CD14-positive monocyte (primary cell): Measurements from ENCODE around the gene CEP83. TPM values are rescaled to one million over a fixed set of nuclear protein-coding genes. Genes with fewer than 3 reads are reported as not detected.

Source experiments
- DNase-seq, 3 donors: peaks; one replicate each; pipeline ENCODE4 v3.0.0-alpha.2; 2011 to 2022
- H2AFZ ChIP-seq: 2 replicates; pipeline ENCODE4 v1.6.0; 2012; ENCODE audit warnings: mild to moderate bottlenecking, low read depth, low read length, inconsistent platforms; ENCODE audit not compliant: insufficient read depth, poor library complexity, severe bottlenecking
- H3K27ac ChIP-seq, 2 donors: 1 replicate in 1 of 2; 2 replicates in 1 of 2; pipeline ENCODE4 v1.5.1; 2012 to 2013; ENCODE audit warnings: low read length in 2 of 2, control low read depth in 1 of 2, inconsistent platforms in 1 of 2, low read depth in 1 of 2, mild to moderate bottlenecking in 1 of 2
- H3K27me3 ChIP-seq, 2 donors: one replicate each; pipeline versions ENCODE4 v1.6.0 to v1.6.1; 2011 to 2013; ENCODE audit warnings: low read length in 2 of 2; ENCODE audit not compliant: control insufficient read depth in 2 of 2, insufficient read depth in 2 of 2
- H3K36me3 ChIP-seq, 2 donors: replicated peaks in 1 of 2; 1 replicate in 1 of 2; 2 replicates in 1 of 2; pipeline versions ENCODE4 v1.5.1 to v1.6.1; 2012 to 2013; ENCODE audit warnings: low read length in 2 of 2, control low read depth in 1 of 2, inconsistent platforms in 1 of 2, mild to moderate bottlenecking in 1 of 2; ENCODE audit not compliant: insufficient read depth in 2 of 2, control insufficient read depth in 1 of 2
- H3K4me1 ChIP-seq, 2 donors: 1 replicate in 1 of 2; 2 replicates in 1 of 2; pipeline versions ENCODE4 v1.5.1 to v1.6.1; 2012 to 2013; ENCODE audit warnings: low read length in 2 of 2, control low read depth in 1 of 2, inconsistent platforms in 1 of 2, mild to moderate bottlenecking in 1 of 2, moderate library complexity in 1 of 2; ENCODE audit not compliant: insufficient read depth in 2 of 2, control insufficient read depth in 1 of 2
- H3K4me2 ChIP-seq: replicated peaks from 2 replicates; pipeline ENCODE3; 2012; ENCODE audit warnings: low read length, moderate library complexity, mild to moderate bottlenecking; ENCODE audit not compliant: poor library complexity, severe bottlenecking; ENCODE audit errors: extremely low read depth
- H3K4me3 ChIP-seq, 3 experiments: fragments of 200-600 bp in 1 of 3; sonication (generic) in 1 of 3; replicated peaks in 1 of 3; 1 replicate in 2 of 3; 2 replicates in 1 of 3; pipeline ENCODE4 v1.5.1; 2011 to 2013; ENCODE audit warnings: low read length in 3 of 3, mild to moderate bottlenecking in 3 of 3, control low read depth in 2 of 3, low read depth in 2 of 3, inconsistent platforms in 1 of 3, moderate library complexity in 1 of 3
- H3K79me2 ChIP-seq: 2 replicates; pipeline ENCODE4 v1.6.0; 2012; ENCODE audit warnings: mild to moderate bottlenecking, control low read depth, inconsistent platforms, low read length, moderate library complexity; ENCODE audit not compliant: insufficient read depth
- H3K9ac ChIP-seq: 2 replicates; pipeline ENCODE4 v1.6.0; 2017; ENCODE audit warnings: low read length, mild to moderate bottlenecking; ENCODE audit not compliant: insufficient read depth, poor library complexity, severe bottlenecking
- H3K9me3 ChIP-seq, 2 donors: replicated peaks in 1 of 2; 1 replicate in 1 of 2; 2 replicates in 1 of 2; pipeline versions ENCODE4 v1.5.1 to v1.6.1; 2012 to 2013; ENCODE audit warnings: low read length in 2 of 2, control low read depth in 1 of 2; ENCODE audit not compliant: control insufficient read depth in 1 of 2, insufficient read depth in 1 of 2
- H4K20me1 ChIP-seq: 2 replicates; pipeline ENCODE4 v1.6.0; 2012; ENCODE audit warnings: mild to moderate bottlenecking, low read length, control low read depth, moderate library complexity; ENCODE audit not compliant: insufficient read depth
- H3K27ac Mint-ChIP-seq, 7 donors: one replicate each; pipeline ENCODE4 v1.8.0; 2020; ENCODE audit warnings: mild to moderate bottlenecking in 7 of 7, mixed read lengths in 7 of 7, moderate library complexity in 6 of 7, inconsistent platforms in 2 of 7
- H3K27me3 Mint-ChIP-seq, 3 donors: one replicate each; pipeline ENCODE4 v1.8.0; 2021 to 2022; ENCODE audit warnings: low read depth in 3 of 3, mild to moderate bottlenecking in 3 of 3, mixed read lengths in 3 of 3, moderate library complexity in 3 of 3, inconsistent platforms in 1 of 3
- H3K36me3 Mint-ChIP-seq, 2 donors: one replicate each; pipeline ENCODE4 v1.8.0; 2020; ENCODE audit warnings: mixed read lengths in 2 of 2, inconsistent platforms in 1 of 2, mild to moderate bottlenecking in 1 of 2
- H3K4me1 Mint-ChIP-seq: one replicate; pipeline ENCODE4 v1.8.0; 2020; ENCODE audit warnings: mild to moderate bottlenecking, mixed read lengths
- H3K4me3 Mint-ChIP-seq, 2 donors: one replicate each; pipeline ENCODE4 v1.8.0; 2020; ENCODE audit warnings: mild to moderate bottlenecking in 2 of 2, mixed read lengths in 2 of 2, moderate library complexity in 1 of 2
- H3K9me3 Mint-ChIP-seq, 7 donors: one replicate each; pipeline ENCODE4 v1.8.0; 2020 to 2022; ENCODE audit warnings: mixed read lengths in 7 of 7, mild to moderate bottlenecking in 6 of 7, moderate library complexity in 6 of 7, inconsistent platforms in 2 of 7
- CTCF ChIP-seq: fragments of 200-600 bp; IDR thresholded peaks from one replicate; pipeline ENCODE4 v1.8.0; 2022; ENCODE audit warnings: antibody characterized with exemption, mild to moderate bottlenecking
- WGBS: methylation state at CpG from one replicate; pipeline ENCODE4 v1.1.5; 2013; ENCODE audit warnings: missing lambda C conversion rate; ENCODE audit not compliant: insufficient coverage; 5-methylcytosine and 5-hydroxymethylcytosine counted together
- intact Hi-C, 2 donors: fragments of 100-400 bp; cut with micrococcal nuclease; formaldehyde crosslinking; loops; one replicate each; pipeline versions ENCODE4 v1.15.0 to v1.15.1; 2023
- polyA plus RNA-seq, 3 donors: library from polyadenylated mRNA; depleted of rRNA in 1 of 3; unstranded in 2 of 3; stranded (reverse) in 1 of 3; fragments of 300-500 nt in 2 of 3; fragments of >200 nt in 1 of 3; fragmentation: Illumina TruSeq in 2 of 3; gene quantifications; 1 replicate in 2 of 3; 2 replicates in 1 of 3; pipeline ENCODE4 v1.2.3, GENCODE V29; 2012 to 2021

CEP83 gene
- polyA plus RNA-seq, 3 donors: 0.73 to 3.1 (median 1.0) TPM

DNA sequence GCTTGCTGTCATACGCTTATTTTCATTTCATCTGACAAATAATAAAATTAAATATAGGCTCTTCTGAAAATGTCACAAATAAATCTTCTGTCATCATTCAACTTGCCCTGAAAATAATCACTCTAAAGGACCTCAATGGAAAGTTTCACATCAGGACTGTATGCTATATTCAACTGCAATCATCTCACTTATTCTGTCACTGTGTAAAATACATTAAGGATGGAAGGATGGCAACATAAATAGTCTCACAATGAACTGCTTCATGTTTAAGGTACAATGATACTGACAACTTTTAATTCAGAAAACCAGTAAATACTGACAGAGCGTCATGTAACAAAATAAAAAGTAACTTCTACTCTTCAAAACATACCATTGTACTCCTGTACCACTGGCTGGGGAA is 82.1 kb downstream of the CEP83 start:
- H3K27ac Mint-ChIP-seq: no peak overlapping the region

DNA sequence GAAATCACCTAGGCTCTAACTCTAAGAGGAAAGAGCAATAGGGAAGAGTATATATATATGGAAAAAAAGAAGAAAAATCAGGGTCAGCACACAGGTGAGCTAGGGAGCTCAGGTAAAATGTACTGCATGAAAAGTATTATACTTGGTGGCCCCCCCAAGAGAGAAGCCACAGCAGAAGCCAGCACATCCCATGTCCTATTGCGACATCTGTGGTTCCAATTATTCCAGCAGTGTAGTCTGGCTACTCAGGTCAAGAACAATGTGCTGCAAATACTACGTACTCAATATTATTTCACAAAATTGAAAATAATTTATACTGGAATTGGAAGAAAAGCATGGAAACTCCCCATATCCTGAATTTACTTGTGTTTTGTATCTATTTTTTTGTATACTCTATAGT is 85.5 kb downstream of the CEP83 start:
- no CpG with 5 or more reads among the region's 2 CpGs for WGBS
- no peaks in the 10 kb centered on the region for H3K9me3 ChIP-seq
- H3K27ac Mint-ChIP-seq: no peak overlapping the region
- no peak overlapping the region for H3K4me3 ChIP-seq
- no peaks in the 10 kb centered on the region for H3K4me1 ChIP-seq
- DNase-seq: no peak
- H4K20me1 ChIP-seq: no peaks in the 10 kb centered on the region
- peaks cover 10 to 11% of the 10 kb centered on the region in 2 donors for H3K36me3 Mint-ChIP-seq
- no peak for TF ChIP-seq CTCF
- H3K27me3 Mint-ChIP-seq: no peaks in the 10 kb centered on the region
- H3K36me3 ChIP-seq: peaks cover 0 to 6% of the 10 kb centered on the region in 2 donors
- no peak overlapping the region for H3K27ac ChIP-seq
- H3K27me3 ChIP-seq: no peaks in the 10 kb centered on the region
- no peaks in the 10 kb centered on the region for H3K79me2 ChIP-seq
- no peaks in the 10 kb centered on the region for H3K9me3 Mint-ChIP-seq
- H3K4me2 ChIP-seq: no peak overlapping the region
- no peak overlapping the region for H3K4me3 Mint-ChIP-seq
- H3K9ac ChIP-seq: no peak overlapping the region
- intact Hi-C loops: no loop called here
- no peak overlapping the region for H2AFZ ChIP-seq
- H3K4me1 Mint-ChIP-seq: no peaks in the 10 kb centered on the region

More for the DNA sequence above, 82.1 kb downstream of the CEP83 start:
- WGBS: no CpG with 5 or more reads among the region's 2 CpGs
- Mint-ChIP-seq H3K36me3 (peaks cover 11 to 12% of the 10 kb centered on the region in 2 donors), H3K27me3 (peaks cover 0 to 2% (median 0%) of the 10 kb centered on the region in 3 donors), H3K4me3 (no peak overlapping the region), H3K9me3 (no peaks in the 10 kb centered on the region), H3K4me1 (no peaks in the 10 kb centered on the region)
- Histone ChIP-seq H3K9me3 (no peaks in the 10 kb centered on the region), H3K27ac (no peak overlapping the region), H2AFZ (no peak overlapping the region), H3K4me1 (no peaks in the 10 kb centered on the region), H3K9ac (no peak overlapping the region), H3K79me2 (no peaks in the 10 kb centered on the region), H3K4me3 (no peak overlapping the region), H4K20me1 (no peaks in the 10 kb centered on the region), H3K4me2 (no peak overlapping the region), H3K36me3 (peaks cover 0 to 6% of the 10 kb centered on the region in 2 donors), H3K27me3 (no peaks in the 10 kb centered on the region)
- TF ChIP-seq CTCF: no peak
- DNase-seq: no peak
- intact Hi-C loops: no loop called here
